Activated T-helper 2 cell treated with anti-CD3 and anti-CD28 coated beads, Interferon-gamma antibody, Interleukin-2, Interleukin-4, amounts not matched to agents 10 μg/mL and 5 μg/mL and 100 μg/mL, durations not matched to agents 14 hours and 24 hours and 36 hours (primary cell): Measurements from ENCODE around the gene OR52J3. TPM values are rescaled to one million over a fixed set of nuclear protein-coding genes. Genes with fewer than 3 reads are reported as not detected.

Experiments
- DNase-seq: peaks from one replicate; pipeline ENCODE4 v3.0.0; 2021; ENCODE audit warnings: low spot score
- H3K27ac Mint-ChIP-seq: one replicate; pipeline ENCODE4 v1.8.0; 2021; ENCODE audit warnings: mixed read lengths
- H3K27me3 Mint-ChIP-seq: one replicate; pipeline ENCODE4 v1.8.0; 2021; ENCODE audit warnings: low read depth, mixed read lengths
- H3K36me3 Mint-ChIP-seq: one replicate; pipeline ENCODE4 v1.8.0; 2021; ENCODE audit warnings: low read depth, mixed read lengths
- H3K4me1 Mint-ChIP-seq: one replicate; pipeline ENCODE4 v1.8.0; 2021; ENCODE audit warnings: low read depth, mixed read lengths
- H3K4me3 Mint-ChIP-seq: one replicate; pipeline ENCODE4 v1.8.0; 2021; ENCODE audit warnings: low read depth, mild to moderate bottlenecking, moderate library complexity, mixed read lengths
- H3K9me3 Mint-ChIP-seq: one replicate; pipeline ENCODE4 v1.8.0; 2021; ENCODE audit warnings: mixed read lengths
- intact Hi-C: fragments of 100-400 bp; cut with micrococcal nuclease; formaldehyde crosslinking; loops from one replicate; pipeline ENCODE4 v1.15.1; 2023
- total RNA-seq: library from RNA; stranded (reverse); gene quantifications from 2 replicates; pipeline ENCODE4 v1.2.3, GENCODE V29; 2022

The OR52J3 gene
- total RNA-seq = not detected in 2 replicates

DNA sequence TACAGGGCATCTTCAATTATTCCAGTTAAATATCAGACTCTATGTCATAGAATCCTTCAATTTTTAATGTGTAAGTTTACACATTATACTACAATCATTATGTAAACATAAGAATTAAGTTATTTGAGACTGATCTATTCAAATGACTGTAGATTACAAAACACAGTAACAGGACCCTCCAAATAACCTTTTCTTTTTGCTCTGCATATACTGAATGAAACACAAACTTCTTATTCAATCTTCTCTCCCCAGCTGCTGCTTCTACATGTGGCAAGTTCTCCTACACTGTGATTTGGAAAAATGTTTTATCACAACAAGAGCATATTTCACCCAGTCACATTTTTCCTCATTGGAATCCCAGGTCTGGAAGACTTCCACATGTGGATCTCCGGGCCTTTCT lies at the start of gene OR52J3:
Gene OR52J3 (plus strand): TSS at position 301 of the 400 bp plus-strand sequence. CDS start 0 bp downstream, at position 301.
- DNase-seq = no peak
- intact Hi-C loops = no loop called here
- Mint-ChIP-seq H3K4me3 (no peak within 1 kb of the TSS), H3K4me1 (no peaks in the 10 kb centered on the region), H3K36me3 (no peaks in the 10 kb centered on the region), H3K9me3 (no peaks in the 10 kb centered on the region), H3K27me3 (no peaks in the 10 kb centered on the region), H3K27ac (no peak within 1 kb of the TSS)

DNA sequence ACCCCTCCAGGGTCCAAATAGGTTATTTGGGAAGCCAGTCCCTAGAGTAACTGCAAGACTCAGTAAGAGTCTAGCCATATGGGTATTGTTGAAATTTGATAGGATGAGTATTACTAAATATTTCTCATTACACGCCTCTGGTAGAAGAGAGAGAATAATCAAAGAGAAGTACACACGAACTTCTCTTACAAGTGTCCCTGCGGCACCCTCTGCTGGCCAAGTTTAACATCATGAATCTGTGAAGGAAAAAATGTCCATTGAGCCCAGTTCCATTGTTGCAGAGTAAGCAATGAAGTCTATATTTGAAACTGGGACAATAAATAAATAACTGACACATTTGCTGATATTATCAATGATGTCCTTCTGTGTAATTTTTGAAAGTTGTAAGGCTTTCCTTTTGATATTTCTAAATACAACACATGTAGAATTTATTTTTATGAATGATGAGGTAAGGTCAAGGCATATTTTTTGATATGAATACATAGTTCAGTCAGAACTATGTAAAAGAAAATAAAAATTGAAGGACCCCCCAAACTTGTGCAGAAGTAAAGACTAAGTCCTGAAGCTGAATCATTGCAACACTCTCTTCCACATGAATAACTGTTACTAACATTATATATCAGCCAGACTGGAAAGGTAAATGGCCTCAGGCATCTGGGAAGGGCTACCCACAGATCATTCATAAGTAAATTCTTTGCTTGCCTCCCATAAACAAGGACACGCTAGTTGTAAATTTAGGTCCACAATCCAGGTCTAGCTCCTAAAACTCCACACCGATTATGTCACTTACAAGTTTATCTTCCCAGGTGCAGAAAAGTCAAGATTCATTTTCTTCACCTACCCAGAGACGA lies 41.7 kb upstream of the OR52J3 start:
- Mint-ChIP-seq H3K27ac (no peak overlapping the region), H3K27me3 (no peaks in the 10 kb centered on the region), H3K4me1 (no peaks in the 10 kb centered on the region), H3K36me3 (no peaks in the 10 kb centered on the region), H3K4me3 (no peak overlapping the region), H3K9me3 (no peaks in the 10 kb centered on the region)
- intact Hi-C loops = loop anchor here (2.0 kb wide), 1 partner anchor 368 kb away; the partner anchor contains the start of gene OR51D1
- no peak for DNase-seq

DNA sequence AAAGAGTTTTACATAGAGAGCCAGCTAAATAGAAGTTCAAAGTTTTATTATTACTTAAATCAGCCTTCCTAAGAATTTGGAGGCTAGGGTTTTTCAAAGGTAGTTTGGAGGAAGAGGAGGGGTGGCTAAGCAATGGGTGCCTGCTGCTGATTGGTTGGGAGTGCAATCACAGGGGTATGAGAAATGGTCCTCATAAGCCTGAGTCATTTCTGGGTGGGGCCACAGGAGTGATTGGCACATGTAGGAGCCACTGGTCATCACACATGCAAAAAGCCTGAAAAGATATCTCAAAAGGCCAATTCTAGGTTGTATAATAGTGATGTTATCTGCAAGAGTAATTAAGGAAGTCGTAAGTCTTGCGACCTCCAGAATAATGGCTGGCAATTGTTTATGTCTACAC lies 38.8 kb upstream of the OR52J3 start:
- Mint-ChIP-seq H3K9me3 (no peaks in the 10 kb centered on the region), H3K27me3 (no peaks in the 10 kb centered on the region), H3K4me1 (no peaks in the 10 kb centered on the region), H3K36me3 (no peaks in the 10 kb centered on the region), H3K4me3 (no peak overlapping the region), H3K27ac (no peak overlapping the region)
- no peak for DNase-seq
- intact Hi-C loops = no loop called here

DNA sequence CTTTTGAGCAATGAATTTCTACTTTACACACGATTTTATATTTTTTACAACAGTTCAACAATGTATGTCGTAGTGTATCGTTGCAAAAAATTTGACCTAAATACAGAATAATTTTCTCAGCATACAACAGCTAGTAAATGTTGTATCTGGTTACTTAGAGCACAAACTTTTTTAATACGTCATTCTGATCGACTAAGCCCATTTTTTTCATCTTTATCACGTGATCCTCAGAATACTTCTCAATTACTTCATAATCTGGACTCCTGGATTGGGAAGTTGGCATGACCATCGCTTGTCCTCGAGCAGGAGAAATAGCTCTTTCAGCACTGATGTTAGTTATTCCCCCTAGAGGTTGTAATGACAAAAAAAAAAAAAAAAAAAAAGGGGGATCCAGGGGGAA lies 35.1 kb upstream of the OR52J3 start:
- Mint-ChIP-seq H3K4me1 (no peaks in the 10 kb centered on the region), H3K9me3 (no peaks in the 10 kb centered on the region), H3K27me3 (no peaks in the 10 kb centered on the region), H3K4me3 (no peak overlapping the region), H3K36me3 (no peaks in the 10 kb centered on the region), H3K27ac (no peak overlapping the region)
- DNase-seq = no peak
- intact Hi-C loops = no loop called here

DNA sequence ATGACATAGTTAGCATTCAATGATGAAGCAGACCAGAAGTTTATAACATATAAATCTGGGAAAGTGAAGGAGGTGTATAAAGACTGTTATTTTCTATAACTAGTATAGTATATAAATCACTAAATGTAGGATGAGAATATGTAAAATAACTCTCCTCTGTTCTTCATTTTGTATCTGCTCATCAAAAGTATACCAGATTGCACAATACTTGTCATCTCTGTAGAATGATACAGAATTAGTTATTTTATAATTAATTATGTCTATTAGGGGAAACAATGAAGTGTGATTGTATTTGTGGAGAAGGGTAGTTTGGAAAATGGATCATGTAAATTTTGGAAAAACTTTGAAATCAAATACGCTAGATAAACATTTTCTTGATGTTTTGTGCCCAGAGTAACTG lies 33.3 kb upstream of the OR52J3 start:
- no peak overlapping the region for H3K27ac Mint-ChIP-seq
- DNase-seq = no peak
- H3K4me3 Mint-ChIP-seq = no peak overlapping the region
- intact Hi-C loops = no loop called here
- no peaks in the 10 kb centered on the region for H3K36me3 Mint-ChIP-seq
- H3K4me1 Mint-ChIP-seq = no peaks in the 10 kb centered on the region
- H3K27me3 Mint-ChIP-seq = no peaks in the 10 kb centered on the region
- H3K9me3 Mint-ChIP-seq = no peaks in the 10 kb centered on the region

DNA sequence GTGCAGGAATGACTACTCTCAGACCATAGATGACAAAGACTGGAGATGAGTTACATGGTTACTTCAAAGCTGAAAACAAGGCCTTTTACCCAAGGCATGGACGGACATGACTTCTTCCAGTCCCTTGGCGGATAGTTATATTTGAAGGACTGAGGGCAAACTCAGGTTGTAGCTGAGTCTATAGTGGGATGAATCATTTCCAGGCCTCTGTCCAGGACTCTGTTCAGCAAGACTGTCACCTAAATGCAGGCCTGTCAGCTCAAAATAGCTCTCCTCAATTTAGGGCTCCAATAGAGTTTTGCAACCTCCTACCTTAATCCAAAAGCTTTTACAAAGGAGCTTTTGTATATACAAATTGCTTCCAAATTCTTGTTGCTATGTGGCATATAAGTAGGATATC lies 24.3 kb upstream of the OR52J3 start:
- no peak overlapping the region for H3K4me3 Mint-ChIP-seq
- H3K27ac Mint-ChIP-seq = no peak overlapping the region
- peaks cover 20% of the 10 kb centered on the region for H3K9me3 Mint-ChIP-seq
- no peaks in the 10 kb centered on the region for H3K36me3 Mint-ChIP-seq
- intact Hi-C loops = no loop called here
- no peak for DNase-seq
- H3K4me1 Mint-ChIP-seq = no peaks in the 10 kb centered on the region
- H3K27me3 Mint-ChIP-seq = no peaks in the 10 kb centered on the region

DNA sequence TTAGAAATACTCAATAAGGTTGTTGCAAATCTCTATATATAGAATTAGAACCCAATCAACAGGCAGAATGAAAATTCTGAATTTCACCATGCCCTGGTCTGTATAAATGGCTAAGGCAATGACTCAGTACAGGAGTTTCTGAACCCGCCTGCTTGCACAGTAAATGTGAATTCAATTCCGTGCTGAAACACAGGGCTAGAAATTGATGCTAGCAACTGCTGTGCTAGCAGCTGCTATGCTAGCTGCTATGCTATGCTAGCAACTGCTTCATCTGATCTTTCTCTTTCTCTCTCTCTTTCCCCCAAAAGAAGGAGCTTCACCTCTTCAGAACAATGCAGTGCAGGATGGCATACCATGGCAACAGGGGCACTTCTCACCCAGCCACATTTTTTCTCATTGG lies 9.7 kb upstream of the OR52J3 start:
- no peaks in the 10 kb centered on the region for H3K9me3 Mint-ChIP-seq
- H3K36me3 Mint-ChIP-seq = no peaks in the 10 kb centered on the region
- H3K27ac Mint-ChIP-seq = no peak overlapping the region
- no peaks in the 10 kb centered on the region for H3K27me3 Mint-ChIP-seq
- no peaks in the 10 kb centered on the region for H3K4me1 Mint-ChIP-seq
- intact Hi-C loops = no loop called here
- H3K4me3 Mint-ChIP-seq = no peak overlapping the region
- DNase-seq = no peak

DNA sequence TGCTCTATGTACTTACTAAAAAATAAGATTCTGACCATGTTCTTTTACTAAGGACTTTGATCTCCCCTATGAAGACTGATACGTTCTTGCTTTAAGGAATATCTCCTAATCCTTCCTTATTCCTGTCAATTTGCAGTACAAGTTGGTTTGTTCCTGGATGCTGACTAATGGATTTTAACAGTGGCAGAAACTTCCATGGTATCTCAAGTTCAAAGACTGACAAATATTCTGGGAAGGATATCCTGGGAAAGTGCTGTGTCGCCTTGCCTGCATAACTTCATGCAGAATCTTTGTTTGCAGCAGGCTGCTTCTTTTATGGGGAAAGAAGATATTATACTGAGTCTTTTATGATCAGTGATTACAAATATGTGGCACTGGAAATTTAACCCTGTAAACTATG lies 8.4 kb upstream of the OR52J3 start:
- no peak overlapping the region for H3K4me3 Mint-ChIP-seq
- intact Hi-C loops = no loop called here

DNA sequence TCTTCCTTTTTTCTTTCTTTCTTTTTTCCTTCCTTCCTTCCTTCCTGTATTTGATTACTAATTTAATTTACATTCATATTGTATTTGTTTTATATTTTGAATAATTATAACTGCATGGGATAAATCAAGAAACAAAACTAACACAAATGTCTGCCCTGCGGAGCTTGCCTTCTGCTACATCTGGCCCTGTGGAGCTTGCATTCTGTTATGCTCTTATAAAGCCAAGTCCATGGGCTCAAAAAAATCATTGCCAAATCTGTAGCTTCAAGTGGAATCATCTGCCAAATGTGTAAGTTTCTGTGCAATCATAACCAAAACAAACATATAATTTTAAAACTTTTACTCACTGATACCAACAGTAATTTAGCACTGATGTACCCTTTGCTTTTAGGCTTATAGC lies 8.0 kb upstream of the OR52J3 start:
- no peak overlapping the region for H3K27ac Mint-ChIP-seq
- DNase-seq = no peak

More for the DNA sequence above, 8.4 kb upstream of the OR52J3 start:
- no peaks in the 10 kb centered on the region for H3K9me3 Mint-ChIP-seq
- H3K27me3 Mint-ChIP-seq = no peaks in the 10 kb centered on the region
- no peak for DNase-seq
- H3K4me1 Mint-ChIP-seq = no peaks in the 10 kb centered on the region
- H3K27ac Mint-ChIP-seq = no peak overlapping the region
- no peaks in the 10 kb centered on the region for H3K36me3 Mint-ChIP-seq

DNA sequence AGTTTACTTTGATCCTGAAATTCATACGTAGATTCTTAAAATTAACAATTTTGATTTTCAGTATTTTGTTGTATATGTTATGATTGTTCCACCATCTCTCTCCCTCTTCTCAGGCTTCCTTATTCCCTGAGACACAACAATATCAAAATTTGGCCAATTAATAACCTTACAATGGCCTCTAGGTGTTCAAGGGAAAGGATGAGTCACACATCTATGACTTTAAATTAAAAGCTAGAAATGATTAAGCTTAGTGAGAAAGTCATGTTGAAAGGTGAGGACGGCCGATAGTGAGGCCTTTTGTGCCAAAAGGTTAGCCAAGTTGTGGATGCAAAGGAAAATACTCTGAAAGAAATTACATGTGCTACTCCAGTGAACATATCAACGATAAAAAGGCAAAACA lies 5.5 kb upstream of the OR52J3 start:
- DNase-seq = no peak
- H3K27me3 Mint-ChIP-seq = no peaks in the 10 kb centered on the region
- no peaks in the 10 kb centered on the region for H3K36me3 Mint-ChIP-seq
- intact Hi-C loops = no loop called here
- no peak overlapping the region for H3K4me3 Mint-ChIP-seq
- H3K9me3 Mint-ChIP-seq = no peaks in the 10 kb centered on the region
- no peak overlapping the region for H3K27ac Mint-ChIP-seq
- no peaks in the 10 kb centered on the region for H3K4me1 Mint-ChIP-seq

More for the DNA sequence above, 8.0 kb upstream of the OR52J3 start:
- Mint-ChIP-seq H3K4me3 (no peak overlapping the region), H3K4me1 (no peaks in the 10 kb centered on the region), H3K36me3 (no peaks in the 10 kb centered on the region), H3K27me3 (no peaks in the 10 kb centered on the region), H3K9me3 (no peaks in the 10 kb centered on the region)
- intact Hi-C loops = no loop called here

DNA sequence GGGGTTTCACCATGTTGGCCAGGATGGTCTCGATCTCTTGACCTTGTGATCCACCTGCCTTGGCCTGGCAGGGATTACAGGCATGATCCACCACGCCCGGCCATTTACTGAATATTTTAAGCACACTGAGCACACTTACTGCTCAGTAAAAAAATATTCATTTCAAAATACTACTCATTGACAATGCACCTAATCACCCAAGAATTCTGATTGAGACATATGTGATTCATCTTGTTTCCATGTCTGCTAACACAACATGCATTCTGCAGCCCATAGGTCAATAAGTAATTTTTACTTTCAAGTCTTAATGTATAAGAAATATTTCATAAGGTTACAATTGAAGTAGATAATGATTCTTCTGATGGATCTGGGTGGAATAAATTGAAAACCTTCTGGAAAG lies 4.2 kb upstream of the OR52J3 start:
- no peak overlapping the region for H3K4me3 Mint-ChIP-seq
- H3K4me1 Mint-ChIP-seq = no peaks in the 10 kb centered on the region
- H3K36me3 Mint-ChIP-seq = no peaks in the 10 kb centered on the region
- intact Hi-C loops = no loop called here
- no peaks in the 10 kb centered on the region for H3K9me3 Mint-ChIP-seq
- no peak overlapping the region for H3K27ac Mint-ChIP-seq
- DNase-seq = no peak
- H3K27me3 Mint-ChIP-seq = no peaks in the 10 kb centered on the region

DNA sequence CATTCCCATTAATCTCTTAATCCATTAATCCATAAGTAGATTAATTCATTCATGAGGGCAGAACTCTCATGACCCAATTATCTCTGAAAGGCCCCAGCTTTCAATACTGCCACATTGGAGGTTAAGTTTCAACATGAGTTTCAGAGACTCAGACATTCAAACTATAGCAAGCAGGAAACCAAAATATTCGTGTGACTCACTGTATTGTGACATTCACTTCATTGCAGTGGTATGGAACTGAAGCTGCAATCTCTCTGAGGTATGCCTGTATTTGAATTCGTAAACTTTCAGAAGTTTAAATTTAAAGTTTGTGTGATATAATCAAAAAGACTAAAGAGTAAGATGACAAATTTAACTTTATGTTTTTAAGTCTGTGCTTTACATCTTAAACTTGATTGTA lies 2.9 kb upstream of the OR52J3 start:
- intact Hi-C loops = no loop called here
- H3K27me3 Mint-ChIP-seq = no peaks in the 10 kb centered on the region
- no peaks in the 10 kb centered on the region for H3K36me3 Mint-ChIP-seq
- H3K9me3 Mint-ChIP-seq = no peaks in the 10 kb centered on the region
- no peaks in the 10 kb centered on the region for H3K4me1 Mint-ChIP-seq
- H3K4me3 Mint-ChIP-seq = no peak overlapping the region
- DNase-seq = no peak
- H3K27ac Mint-ChIP-seq = no peak overlapping the region

DNA sequence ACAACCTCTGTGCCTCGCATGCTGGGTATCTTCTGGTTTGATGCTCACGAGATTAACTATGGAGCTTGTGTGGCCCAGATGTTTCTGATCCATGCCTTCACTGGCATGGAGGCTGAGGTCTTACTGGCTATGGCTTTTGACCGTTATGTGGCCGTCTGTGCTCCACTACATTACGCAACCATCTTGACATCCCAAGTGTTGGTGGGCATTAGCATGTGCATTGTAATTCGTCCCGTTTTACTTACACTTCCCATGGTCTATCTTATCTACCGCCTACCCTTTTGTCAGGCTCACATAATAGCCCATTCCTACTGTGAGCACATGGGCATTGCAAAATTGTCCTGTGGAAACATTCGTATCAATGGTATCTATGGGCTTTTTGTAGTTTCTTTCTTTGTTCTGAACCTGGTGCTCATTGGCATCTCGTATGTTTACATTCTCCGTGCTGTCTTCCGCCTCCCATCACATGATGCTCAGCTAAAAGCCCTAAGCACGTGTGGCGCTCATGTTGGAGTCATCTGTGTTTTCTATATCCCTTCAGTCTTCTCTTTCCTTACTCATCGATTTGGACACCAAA lies 516 bp downstream of the OR52J3 start:
- H3K9me3 Mint-ChIP-seq = no peaks in the 10 kb centered on the region
- H3K4me1 Mint-ChIP-seq = no peaks in the 10 kb centered on the region
- no peaks in the 10 kb centered on the region for H3K36me3 Mint-ChIP-seq
- H3K27ac Mint-ChIP-seq = no peak overlapping the region
- no peaks in the 10 kb centered on the region for H3K27me3 Mint-ChIP-seq
- H3K4me3 Mint-ChIP-seq = no peak overlapping the region
- DNase-seq = no peak
- intact Hi-C loops = no loop called here
